Tibial nerve (tissue), 4 donors: ENCODE data around the gene SLC9A3. TPM values are rescaled to one million over a fixed set of nuclear protein-coding genes. Genes with fewer than 3 reads are reported as not detected.
A peak's percentile ranks its signal among the peaks of the same experiment; 100 is the strongest.

ENCODE experiments used
- DNase-seq, 2 donors: peaks; one replicate each; pipeline ENCODE4 v3.0.0-alpha.2; 2019; ENCODE audit warnings: low spot score in 2 of 2
- H3K27ac ChIP-seq, 4 donors: fragments of 200-600 bp; sonication (generic) in 3 of 4; one replicate each; pipeline ENCODE4 v1.5.1; 2017 to 2019; ENCODE audit warnings: mild to moderate bottlenecking in 1 of 4
- H3K27me3 ChIP-seq, 2 donors: fragments of 200-600 bp; sonication (generic) in 1 of 2; one replicate each; pipeline versions ENCODE4 v1.5.1 to v1.6.0; 2017 to 2019
- H3K36me3 ChIP-seq, 3 donors: fragments of 200-600 bp; sonication (generic); one replicate each; pipeline ENCODE4 v1.5.1; 2018 to 2019
- H3K4me1 ChIP-seq, 4 donors: fragments of 200-600 bp; sonication (generic) in 3 of 4; one replicate each; pipeline ENCODE4 v1.5.1; 2017 to 2019
- H3K4me3 ChIP-seq, 4 donors: fragments of 200-600 bp; sonication (generic) in 3 of 4; one replicate each; pipeline ENCODE4 v1.5.1; 2017 to 2019; ENCODE audit warnings: mild to moderate bottlenecking in 1 of 4, moderate library complexity in 1 of 4
- H3K9me3 ChIP-seq, 4 donors: fragments of 200-600 bp; sonication (generic) in 3 of 4; one replicate each; pipeline ENCODE4 v1.5.1; 2017 to 2019
- CTCF ChIP-seq, 5 experiments: fragments of 200-600 bp in 3 of 5; fragments of 450-650 bp in 2 of 5; sonication (generic) in 3 of 5; IDR thresholded peaks; one replicate each; pipeline ENCODE4 v1.5.1; 2016 to 2019; ENCODE audit warnings: antibody characterized with exemption in 5 of 5, mild to moderate bottlenecking in 3 of 5, moderate library complexity in 2 of 5
- EP300 ChIP-seq, 2 donors: sonication (generic); formaldehyde crosslinking; IDR thresholded peaks; one replicate each; pipeline ENCODE4 v1.6.1; 2017; ENCODE audit warnings: antibody characterized with exemption in 2 of 2, mild to moderate bottlenecking in 1 of 2
- POLR2A ChIP-seq, 2 donors: fragments of 450-650 bp; IDR thresholded peaks; one replicate each; pipeline ENCODE4 v1.6.1; 2017; ENCODE audit warnings: antibody characterized with exemption in 2 of 2, mild to moderate bottlenecking in 2 of 2, moderate library complexity in 2 of 2
- WGBS, 2 donors: methylation state at CpG; one replicate each; pipeline ENCODE4 v1.1.5; 2018; 5-methylcytosine and 5-hydroxymethylcytosine counted together
- total RNA-seq, 4 donors: library from RNA; depleted of rRNA; stranded (reverse); fragments of >200 nt; gene quantifications; one replicate each; pipeline ENCODE4 v1.1.0, GENCODE V29; 2016

SLC9A3 gene
- total RNA-seq, 4 donors from 2014 or later = 11.4 to 32.7 (median 17.9) TPM

GRCh38 chr5:544675-545355 is 20.6 kb upstream of the SLC9A3 start:
- Histone ChIP-seq H3K4me3 (no peak overlapping the region), H3K27ac (no peak overlapping the region), H3K9me3 (no peaks in the 10 kb centered on the region), H3K4me1 (peaks cover 0 to 14% (median 6%) of the 10 kb centered on the region in 4 donors), H3K27me3 (peaks cover 0 to 13% of the 10 kb centered on the region in 2 donors), H3K36me3 (no peaks in the 10 kb centered on the region)
- 97 to 98% methylated on average over 8 to 9 of the region's 9 CpGs for WGBS, 2 donors
- peak in 1 of 2 donors; percentile 3 for DNase-seq
- TF ChIP-seq CTCF (IDR thresholded peaks at IDR 0.05) = no peak
- no peak for TF ChIP-seq POLR2A (IDR thresholded peaks at IDR 0.05)
- no peak for TF ChIP-seq EP300 (IDR thresholded peaks at IDR 0.05)

GRCh38 chr5:543755-544674 is 19.8 kb upstream of the SLC9A3 start:
- Histone ChIP-seq H3K27ac (no peak overlapping the region), H3K4me1 (peaks cover 0 to 20% (median 6%) of the 10 kb centered on the region in 4 donors), H3K9me3 (no peaks in the 10 kb centered on the region), H3K4me3 (peak overlapping the region in 1 of 4 donors; percentile 12), H3K36me3 (no peaks in the 10 kb centered on the region), H3K27me3 (peaks cover 0 to 20% of the 10 kb centered on the region in 2 donors)
- TF ChIP-seq CTCF (IDR thresholded peaks at IDR 0.05) (no peak), EP300 (IDR thresholded peaks at IDR 0.05) (no peak), POLR2A (IDR thresholded peaks at IDR 0.05) (no peak)
- 68 to 76% methylated on average over 30 of the region's 30 CpGs for WGBS, 2 donors
- peak; percentile 19 to 27 for DNase-seq

GRCh38 chr5:543351-543750 is 19.1 kb upstream of the SLC9A3 start:
- Histone ChIP-seq H3K4me1 (peaks cover 0 to 20% (median 6%) of the 10 kb centered on the region in 4 donors), H3K4me3 (no peak overlapping the region), H3K27ac (no peak overlapping the region), H3K27me3 (peaks cover 0 to 24% of the 10 kb centered on the region in 2 donors), H3K36me3 (no peaks in the 10 kb centered on the region), H3K9me3 (no peaks in the 10 kb centered on the region)
- no peak for TF ChIP-seq POLR2A (IDR thresholded peaks at IDR 0.05)
- no peak for TF ChIP-seq EP300 (IDR thresholded peaks at IDR 0.05)
- no peak for TF ChIP-seq CTCF (IDR thresholded peaks at IDR 0.05)
- WGBS, 2 donors = 92 to 93% methylated on average over 5 of the region's 5 CpGs
- DNase-seq = peak in 1 of 2 donors; percentile 2

- Histone ChIP-seq H3K27me3 (peaks cover 0 to 24% of the 10 kb centered on the region in 2 donors), H3K9me3 (no peaks in the 10 kb centered on the region), H3K36me3 (no peaks in the 10 kb centered on the region), H3K27ac (no peak overlapping the region), H3K4me3 (no peak overlapping the region), H3K4me1 (peaks cover 0 to 20% (median 6%) of the 10 kb centered on the region in 4 donors)
- 86 to 88% methylated on average over 32 of the region's 32 CpGs for WGBS, 2 donors
- TF ChIP-seq POLR2A (IDR thresholded peaks at IDR 0.05) (no peak), EP300 (IDR thresholded peaks at IDR 0.05) (no peak), CTCF (IDR thresholded peaks at IDR 0.05) (no peak)
- peak in 1 of 2 donors; percentile 9 for DNase-seq
These were observed 18.4 kb upstream of the SLC9A3 start for GRCh38 chr5:542319-543311.
